Fibroblast of lung (primary cell): ENCODE results near the gene SH3BP2. TPM values are rescaled to one million over a fixed set of nuclear protein-coding genes. Genes with fewer than 3 reads are reported as not detected.

Experiments
- DNase-seq, 2 donors: peaks; one replicate each; pipeline versions ENCODE4 v3.0.0 to v3.0.0-alpha.2; 2010; ENCODE audit warnings: low read depth in 2 of 2
- H2AFZ ChIP-seq: 2 replicates; pipeline ENCODE4 v1.5.1; 2012; ENCODE audit warnings: low read length, control low read depth, inconsistent platforms
- H3K27ac ChIP-seq: 2 replicates; pipeline ENCODE4 v1.5.1; 2011; ENCODE audit warnings: low read length, control low read depth; ENCODE audit not compliant: insufficient read depth
- H3K27me3 ChIP-seq: 2 replicates; pipeline ENCODE4 v1.5.1; 2011; ENCODE audit warnings: mild to moderate bottlenecking, low read length; ENCODE audit not compliant: control insufficient read depth, insufficient read depth
- H3K36me3 ChIP-seq: 2 replicates; pipeline ENCODE4 v1.5.1; 2011; ENCODE audit warnings: low read length; ENCODE audit not compliant: control insufficient read depth, insufficient read depth
- H3K4me1 ChIP-seq: 2 replicates; pipeline ENCODE4 v1.5.1; 2011; ENCODE audit warnings: low read length; ENCODE audit not compliant: control insufficient read depth, insufficient read depth; ENCODE audit errors: extremely low read depth
- H3K4me2 ChIP-seq: 2 replicates; pipeline ENCODE4 v1.5.1; 2011; ENCODE audit warnings: low read length, control low read depth; ENCODE audit not compliant: insufficient read depth; ENCODE audit errors: extremely low read depth
- H3K4me3 ChIP-seq, 4 experiments: fragments of 200-600 bp in 1 of 4; sonication (generic) in 1 of 4; replicated peaks in 1 of 4; 2 replicates each; pipeline ENCODE4 v1.5.1; 2011 to 2016; ENCODE audit warnings: low read length in 4 of 4, low read depth in 3 of 4, mild to moderate bottlenecking in 3 of 4, control low read depth in 2 of 4, inconsistent platforms in 1 of 4, mixed read lengths in 1 of 4; ENCODE audit not compliant: insufficient read depth in 1 of 4; ENCODE audit errors: control extremely low read depth in 1 of 4
- H3K79me2 ChIP-seq: 2 replicates; pipeline ENCODE4 v1.5.1; 2012; ENCODE audit warnings: mild to moderate bottlenecking, low read length, inconsistent platforms; ENCODE audit not compliant: control insufficient read depth, insufficient read depth
- H3K9ac ChIP-seq: 2 replicates; pipeline ENCODE4 v1.5.1; 2011; ENCODE audit warnings: mild to moderate bottlenecking, low read length, control low read depth; ENCODE audit not compliant: insufficient read depth
- H3K9me3 ChIP-seq: 2 replicates; pipeline ENCODE4 v1.5.1; 2012; ENCODE audit warnings: low read depth, low read length; ENCODE audit not compliant: control insufficient read depth, insufficient read depth
- H4K20me1 ChIP-seq: 2 replicates; pipeline ENCODE4 v1.5.1; 2011; ENCODE audit warnings: low read length; ENCODE audit not compliant: control insufficient read depth, insufficient read depth; ENCODE audit errors: extremely low read depth
- EZH2 ChIP-seq: IDR thresholded peaks from 2 replicates; pipeline ENCODE4 v1.5.1; 2012; ENCODE audit warnings: low read length, control low read depth, mild to moderate bottlenecking; ENCODE audit errors: missing control alignments
- polyA plus RNA-seq, 2 donors: library from polyadenylated mRNA; depleted of rRNA in 1 of 2; stranded (reverse) in 1 of 2; unstranded in 1 of 2; fragments of >200 nt; gene quantifications; 2 replicates each; pipeline ENCODE4 v1.2.1, GENCODE V29; 2011 to 2012; ENCODE audit warnings: missing spikeins in 1 of 2
- total RNA-seq: library from RNA; depleted of rRNA; stranded (reverse); fragments of >200 nt; gene quantifications from 2 replicates; pipeline ENCODE4 v1.2.1, GENCODE V29; 2014
- TF ChIP-seq, protein P1 (sequence below), 2 donors: IDR thresholded peaks in 1 of 2; conservative IDR thresholded peaks in 1 of 2; 1 replicate in 1 of 2; 2 replicates in 1 of 2; pipeline ENCODE4 v1.5.1; 2011 to 2012; ENCODE audit warnings: low read length in 2 of 2, control low read depth in 1 of 2, inconsistent platforms in 1 of 2, low read depth in 1 of 2, mild to moderate bottlenecking in 1 of 2

SH3BP2 gene
- total and polyA plus RNA-seq, 2 donors (not counting 1 experiment from before 2014, with no cell fraction given) = 8.6 to 14.1 TPM

DNA sequence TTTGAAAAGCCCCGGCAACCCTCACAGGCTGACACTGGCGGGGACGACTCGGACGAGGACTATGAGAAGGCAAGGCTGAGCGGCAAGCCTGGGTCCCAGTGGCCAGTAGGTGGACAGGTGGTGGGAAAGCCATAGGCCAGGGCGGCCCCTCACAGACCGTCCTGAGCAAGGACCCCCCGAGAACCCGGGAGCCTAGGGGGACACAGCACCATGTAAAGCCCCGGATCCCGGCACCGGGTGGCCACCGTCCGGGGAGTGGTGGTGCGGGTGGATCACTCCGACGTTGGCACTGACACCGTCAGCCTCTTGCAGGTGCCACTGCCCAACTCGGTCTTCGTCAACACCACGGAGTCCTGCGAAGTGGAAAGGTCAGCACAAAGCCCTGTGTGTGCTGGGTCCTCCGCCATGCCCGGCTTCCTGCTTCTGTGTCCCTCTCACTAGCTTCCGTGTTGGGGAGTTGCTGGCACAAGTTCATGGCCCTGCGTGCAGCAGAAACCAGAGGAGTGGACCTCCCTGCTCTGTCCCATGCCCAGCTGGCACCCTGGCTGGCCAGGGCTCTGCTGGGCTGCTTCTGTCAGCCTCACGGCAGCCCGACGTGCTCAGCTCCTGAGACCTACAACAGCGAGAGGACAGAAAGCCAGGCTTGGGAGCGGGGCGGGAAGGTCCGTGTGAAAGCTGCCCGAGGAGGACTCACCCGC lies 38.9 kb downstream of the SH3BP2 start:
- TF ChIP-seq, protein P1, sequence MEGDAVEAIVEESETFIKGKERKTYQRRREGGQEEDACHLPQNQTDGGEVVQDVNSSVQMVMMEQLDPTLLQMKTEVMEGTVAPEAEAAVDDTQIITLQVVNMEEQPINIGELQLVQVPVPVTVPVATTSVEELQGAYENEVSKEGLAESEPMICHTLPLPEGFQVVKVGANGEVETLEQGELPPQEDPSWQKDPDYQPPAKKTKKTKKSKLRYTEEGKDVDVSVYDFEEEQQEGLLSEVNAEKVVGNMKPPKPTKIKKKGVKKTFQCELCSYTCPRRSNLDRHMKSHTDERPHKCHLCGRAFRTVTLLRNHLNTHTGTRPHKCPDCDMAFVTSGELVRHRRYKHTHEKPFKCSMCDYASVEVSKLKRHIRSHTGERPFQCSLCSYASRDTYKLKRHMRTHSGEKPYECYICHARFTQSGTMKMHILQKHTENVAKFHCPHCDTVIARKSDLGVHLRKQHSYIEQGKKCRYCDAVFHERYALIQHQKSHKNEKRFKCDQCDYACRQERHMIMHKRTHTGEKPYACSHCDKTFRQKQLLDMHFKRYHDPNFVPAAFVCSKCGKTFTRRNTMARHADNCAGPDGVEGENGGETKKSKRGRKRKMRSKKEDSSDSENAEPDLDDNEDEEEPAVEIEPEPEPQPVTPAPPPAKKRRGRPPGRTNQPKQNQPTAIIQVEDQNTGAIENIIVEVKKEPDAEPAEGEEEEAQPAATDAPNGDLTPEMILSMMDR (conservative IDR thresholded peaks at IDR 0.05 in 1 of 2, IDR thresholded peaks at IDR 0.05 in 1 of 2; ENCODE audit: low read depth in 1 of 2, low read length in 2 of 2) = no peak
- no peak for TF ChIP-seq EZH2
- Histone ChIP-seq H2AFZ (no peak overlapping the region), H3K4me2 (no peak overlapping the region), H3K9me3 (no peaks in the 10 kb centered on the region), H3K9ac (no peak overlapping the region), H4K20me1 (no peaks in the 10 kb centered on the region), H3K4me1 (no peaks in the 10 kb centered on the region), H3K4me3 (no peak overlapping the region), H3K36me3 (peaks cover 28% of the 10 kb centered on the region), H3K27ac (no peak overlapping the region), H3K79me2 (no peaks in the 10 kb centered on the region), H3K27me3 (no peaks in the 10 kb centered on the region)
- no peak for DNase-seq

DNA sequence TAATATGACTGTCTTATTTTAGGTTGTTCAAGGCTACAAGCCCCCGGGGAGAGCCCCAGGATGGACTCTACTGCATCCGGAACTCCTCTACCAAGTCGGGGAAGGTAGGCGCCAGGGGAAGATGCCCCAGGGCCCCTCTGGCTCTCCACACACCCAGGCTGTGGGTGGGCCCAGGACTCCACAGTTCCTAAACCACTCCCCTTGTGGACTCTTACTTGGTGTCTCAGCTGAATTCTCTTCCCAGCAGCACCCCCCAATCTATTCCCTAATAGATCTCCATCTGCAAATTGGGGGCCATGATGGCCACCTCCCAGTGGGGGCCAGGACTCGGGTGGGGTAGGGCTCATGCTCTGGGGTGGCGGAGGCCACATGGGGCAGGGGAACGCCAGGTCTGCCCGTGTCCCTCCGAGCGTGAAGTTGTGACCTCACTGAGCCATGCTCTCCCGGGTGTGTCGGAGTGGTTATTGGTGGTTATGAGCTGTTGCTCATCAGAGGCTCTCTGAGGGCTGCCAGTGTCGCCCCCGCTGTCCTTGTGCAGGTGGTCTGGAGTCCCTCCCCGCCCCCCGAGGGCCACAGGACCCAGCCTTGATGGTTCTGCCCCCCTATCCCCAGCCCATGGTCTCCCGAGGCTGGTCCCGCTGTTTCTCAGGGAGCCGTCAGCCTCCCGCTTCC lies 39.6 kb downstream of the SH3BP2 start:
- Histone ChIP-seq H3K9ac (no peak overlapping the region), H3K4me2 (no peak overlapping the region), H3K36me3 (peaks cover 25% of the 10 kb centered on the region), H4K20me1 (no peaks in the 10 kb centered on the region), H3K27ac (no peak overlapping the region), H3K4me1 (no peaks in the 10 kb centered on the region), H3K27me3 (no peaks in the 10 kb centered on the region), H3K4me3 (no peak overlapping the region), H2AFZ (no peak overlapping the region), H3K9me3 (no peaks in the 10 kb centered on the region), H3K79me2 (no peaks in the 10 kb centered on the region)
- DNase-seq = no peak
- TF ChIP-seq, protein P1 (conservative IDR thresholded peaks at IDR 0.05 in 1 of 2, IDR thresholded peaks at IDR 0.05 in 1 of 2; ENCODE audit: low read depth in 1 of 2, low read length in 2 of 2) = no peak
- no peak for TF ChIP-seq EZH2

DNA sequence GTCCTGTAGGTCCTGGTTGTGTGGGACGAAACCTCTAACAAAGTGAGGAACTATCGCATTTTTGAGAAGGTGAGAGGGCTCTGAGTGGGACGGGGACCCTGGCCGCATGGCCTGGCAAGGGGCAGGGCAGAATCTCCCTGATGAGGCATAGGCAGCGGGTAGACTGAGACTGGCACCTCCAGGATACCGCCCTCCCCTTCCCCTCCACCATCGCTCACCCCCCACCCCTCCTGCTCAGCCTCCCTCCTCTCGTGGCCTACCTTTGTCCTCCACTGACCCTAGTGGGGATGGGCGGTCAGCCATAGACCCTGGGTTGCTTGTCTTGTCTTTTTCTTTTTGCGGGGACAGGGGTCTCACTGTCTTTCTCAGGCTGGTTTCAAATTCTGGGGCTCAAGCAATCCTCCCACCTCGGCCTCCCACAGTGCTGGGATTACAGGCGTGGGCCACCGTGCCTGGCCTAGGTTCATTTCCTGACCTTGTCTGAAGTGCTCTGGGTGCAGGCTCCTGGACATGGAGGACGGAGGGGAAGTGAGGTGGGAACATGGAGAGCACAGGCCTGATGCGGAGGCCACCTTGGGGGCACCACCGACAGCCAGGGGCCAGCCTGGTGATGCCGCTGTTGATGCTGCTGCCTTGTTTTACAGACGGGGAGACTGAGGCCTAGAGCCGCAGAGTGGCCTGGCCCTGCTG lies 40.2 kb downstream of the SH3BP2 start:
- TF ChIP-seq, protein P1 (conservative IDR thresholded peaks at IDR 0.05 in 1 of 2, IDR thresholded peaks at IDR 0.05 in 1 of 2; ENCODE audit: low read depth in 1 of 2, low read length in 2 of 2) = no peak
- TF ChIP-seq EZH2 = no peak
- Histone ChIP-seq H3K27me3 (no peaks in the 10 kb centered on the region), H3K9me3 (no peaks in the 10 kb centered on the region), H3K9ac (no peak overlapping the region), H3K79me2 (no peaks in the 10 kb centered on the region), H4K20me1 (no peaks in the 10 kb centered on the region), H3K4me2 (no peak overlapping the region), H3K4me3 (no peak overlapping the region), H2AFZ (no peak overlapping the region), H3K27ac (no peak overlapping the region), H3K36me3 (peaks cover 25% of the 10 kb centered on the region), H3K4me1 (peaks cover 5% of the 10 kb centered on the region)
- no peak for DNase-seq
